Thoracic aorta (tissue), 2 donors: ENCODE results near the gene CTNNBIP1. TPM values are rescaled to one million over a fixed set of nuclear protein-coding genes. Genes with fewer than 3 reads are reported as not detected.

ENCODE experiments used
- ATAC-seq: fragments of 150-250 bp; one replicate; pipeline ENCODE4 v1.8.0; 2017; ENCODE audit warnings: low read depth; ENCODE audit not compliant: insufficient number of reproducible peaks, low FRiP score
- DNase-seq: peaks from one replicate; pipeline ENCODE4 v3.0.0-alpha.2; 2020; ENCODE audit warnings: low spot score
- H3K27ac ChIP-seq, 2 donors: fragments of 200-600 bp; sonication (generic); 1 replicate in 1 of 2; 2 replicates in 1 of 2; pipeline ENCODE4 v1.5.1; 2016; ENCODE audit warnings: mild to moderate bottlenecking in 2 of 2, moderate library complexity in 2 of 2
- H3K27me3 ChIP-seq: fragments of 200-600 bp; sonication (generic); replicated peaks from 2 replicates; pipeline ENCODE4 v1.6.0; 2016; ENCODE audit warnings: mild to moderate bottlenecking; ENCODE audit not compliant: insufficient read depth
- H3K36me3 ChIP-seq: fragments of 200-600 bp; sonication (generic); one replicate; pipeline ENCODE4 v1.5.1; 2016
- H3K4me1 ChIP-seq, 2 donors: fragments of 200-600 bp; sonication (generic); 1 replicate in 1 of 2; 2 replicates in 1 of 2; pipeline versions ENCODE4 v1.5.1 to v1.6.0; 2016; ENCODE audit warnings: low read depth in 2 of 2, mild to moderate bottlenecking in 1 of 2; ENCODE audit not compliant: control insufficient read depth in 1 of 2
- H3K4me3 ChIP-seq: fragments of 200-600 bp; sonication (generic); 2 replicates; pipeline ENCODE4 v1.5.1; 2016; ENCODE audit warnings: mild to moderate bottlenecking
- H3K9me3 ChIP-seq: fragments of 200-600 bp; sonication (generic); 2 replicates; pipeline ENCODE4 v1.5.1; 2016
- total RNA-seq, 2 donors: library from RNA; depleted of rRNA; stranded (reverse); fragments of >200 nt; gene quantifications; one replicate each; pipeline versions ENCODE4 v1.1.0 to v1.2.3, GENCODE V29; 2016
- TF ChIP-seq, protein P1 (sequence below): fragments of 200-600 bp; sonication (generic); IDR thresholded peaks from one replicate; pipeline ENCODE4 v1.5.1; 2019; ENCODE audit warnings: antibody characterized with exemption

CTNNBIP1 gene
- total RNA-seq, 2 donors from 2014 or later, result 13.4 to 22.3 TPM

- no peak for DNase-seq
- no peak overlapping the region for H3K4me3 ChIP-seq
- TF ChIP-seq, protein P1, sequence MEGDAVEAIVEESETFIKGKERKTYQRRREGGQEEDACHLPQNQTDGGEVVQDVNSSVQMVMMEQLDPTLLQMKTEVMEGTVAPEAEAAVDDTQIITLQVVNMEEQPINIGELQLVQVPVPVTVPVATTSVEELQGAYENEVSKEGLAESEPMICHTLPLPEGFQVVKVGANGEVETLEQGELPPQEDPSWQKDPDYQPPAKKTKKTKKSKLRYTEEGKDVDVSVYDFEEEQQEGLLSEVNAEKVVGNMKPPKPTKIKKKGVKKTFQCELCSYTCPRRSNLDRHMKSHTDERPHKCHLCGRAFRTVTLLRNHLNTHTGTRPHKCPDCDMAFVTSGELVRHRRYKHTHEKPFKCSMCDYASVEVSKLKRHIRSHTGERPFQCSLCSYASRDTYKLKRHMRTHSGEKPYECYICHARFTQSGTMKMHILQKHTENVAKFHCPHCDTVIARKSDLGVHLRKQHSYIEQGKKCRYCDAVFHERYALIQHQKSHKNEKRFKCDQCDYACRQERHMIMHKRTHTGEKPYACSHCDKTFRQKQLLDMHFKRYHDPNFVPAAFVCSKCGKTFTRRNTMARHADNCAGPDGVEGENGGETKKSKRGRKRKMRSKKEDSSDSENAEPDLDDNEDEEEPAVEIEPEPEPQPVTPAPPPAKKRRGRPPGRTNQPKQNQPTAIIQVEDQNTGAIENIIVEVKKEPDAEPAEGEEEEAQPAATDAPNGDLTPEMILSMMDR, result no peak
These were observed 6.4 kb upstream of the CTNNBIP1 start for GRCh38 chr1:9916452-9916851.

DNA sequence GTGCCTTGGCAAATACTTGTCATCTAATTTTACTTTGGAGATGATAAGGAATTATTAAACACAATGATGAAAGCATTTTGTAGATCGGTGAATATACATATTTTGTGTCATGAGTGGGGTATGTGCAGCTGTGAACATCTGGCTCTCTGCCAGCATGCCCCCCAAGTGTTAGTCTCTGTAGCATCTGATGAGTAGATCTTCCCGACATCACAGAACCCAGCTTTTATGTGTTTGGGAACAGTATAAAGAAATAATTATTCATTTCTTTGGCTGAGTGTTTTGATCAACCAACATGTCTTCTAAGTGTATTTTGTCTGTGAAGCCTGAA lies 4.5 kb upstream of the CTNNBIP1 start:
- ATAC-seq (no peak), DNase-seq (no peak)
- H3K4me1 ChIP-seq, result peaks cover 6 to 9% of the 10 kb centered on the region in 2 donors
- H3K36me3 ChIP-seq, result no peaks in the 10 kb centered on the region
- TF ChIP-seq, protein P1, result no peak
- no peaks in the 10 kb centered on the region for H3K27me3 ChIP-seq
- no peak overlapping the region for H3K27ac ChIP-seq
- no peak overlapping the region for H3K4me3 ChIP-seq
- H3K9me3 ChIP-seq, result no peaks in the 10 kb centered on the region

More at GRCh38 chr1:9916452-9916851, 6.4 kb upstream of the CTNNBIP1 start:
- H3K27me3 ChIP-seq, result no peaks in the 10 kb centered on the region
- no peak overlapping the region for H3K27ac ChIP-seq
- ATAC-seq, result no peak
- no peaks in the 10 kb centered on the region for H3K36me3 ChIP-seq
- H3K9me3 ChIP-seq, result no peaks in the 10 kb centered on the region
- peaks cover 2 to 5% of the 10 kb centered on the region in 2 donors for H3K4me1 ChIP-seq

- DNase-seq, result no peak
- peaks cover 12 to 21% of the 10 kb centered on the region in 2 donors for H3K4me1 ChIP-seq
- ATAC-seq, result no peak
- H3K36me3 ChIP-seq, result no peaks in the 10 kb centered on the region
- TF ChIP-seq, protein P1, result no peak
- no peaks in the 10 kb centered on the region for H3K27me3 ChIP-seq
- no peak overlapping the region for H3K4me3 ChIP-seq
- no peaks in the 10 kb centered on the region for H3K9me3 ChIP-seq
- peak overlapping the region in 1 of 2 donors; percentile 27 for H3K27ac ChIP-seq
These were observed 2.3 kb upstream of the CTNNBIP1 start for GRCh38 chr1:9912264-9912936.

GRCh38 chr1:9910423-9911178 lies 532 bp upstream of the CTNNBIP1 start:
- DNase-seq (peak; percentile 99), ATAC-seq (peak; percentile 93)
- peaks cover 12 to 21% of the 10 kb centered on the region in 2 donors for H3K4me1 ChIP-seq
- H3K27me3 ChIP-seq, result no peaks in the 10 kb centered on the region
- H3K4me3 ChIP-seq, result peak overlapping the region; percentile 96
- no peaks in the 10 kb centered on the region for H3K9me3 ChIP-seq
- no peaks in the 10 kb centered on the region for H3K36me3 ChIP-seq
- TF ChIP-seq, protein P1, result no peak
- peak overlapping the region; percentile 98 to 99 for H3K27ac ChIP-seq

GRCh38 chr1:9909234-9910046 lies 629 bp downstream of the CTNNBIP1 start:
- no peaks in the 10 kb centered on the region for H3K9me3 ChIP-seq
- peak overlapping the region; percentile 17 to 34 for H3K27ac ChIP-seq
- H3K4me1 ChIP-seq, result peaks cover 12 to 21% of the 10 kb centered on the region in 2 donors
- TF ChIP-seq, protein P1, result no peak
- no peaks in the 10 kb centered on the region for H3K27me3 ChIP-seq
- DNase-seq (no peak), ATAC-seq (no peak)
- H3K36me3 ChIP-seq, result no peaks in the 10 kb centered on the region
- peak overlapping the region; percentile 81 for H3K4me3 ChIP-seq
